ENCODE data around the gene SMAD5. TPM values are rescaled to one million over a fixed set of nuclear protein-coding genes. Genes with fewer than 3 reads are reported as not detected.

The SMAD5 gene
- total and polyA plus RNA-seq, 2 of the 8 experiments (the other 6 are each of a cell fraction or from before 2014, with no cell fraction given) = 30.2 to 60.5 TPM

DNA sequence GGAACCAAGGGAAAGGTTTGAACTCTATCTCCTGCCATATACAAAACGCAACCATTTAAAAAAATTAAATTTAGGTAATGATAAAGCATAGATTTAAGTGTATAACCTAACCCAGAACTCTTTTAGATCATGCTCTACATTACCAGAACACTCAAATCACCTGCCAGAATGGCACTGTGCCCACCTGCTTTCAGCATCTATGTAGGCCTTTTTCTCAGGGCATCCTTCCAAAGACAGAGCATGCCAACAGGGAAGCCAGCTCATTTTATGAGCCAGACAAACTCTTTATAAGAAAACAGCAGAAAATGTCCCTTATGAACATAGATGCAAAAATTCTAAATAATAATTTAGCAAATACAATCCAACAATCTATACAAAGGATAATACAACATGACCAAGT lies 47.9 kb upstream of the SMAD5 start (continued):
- TF ChIP-seq, protein P1, sequence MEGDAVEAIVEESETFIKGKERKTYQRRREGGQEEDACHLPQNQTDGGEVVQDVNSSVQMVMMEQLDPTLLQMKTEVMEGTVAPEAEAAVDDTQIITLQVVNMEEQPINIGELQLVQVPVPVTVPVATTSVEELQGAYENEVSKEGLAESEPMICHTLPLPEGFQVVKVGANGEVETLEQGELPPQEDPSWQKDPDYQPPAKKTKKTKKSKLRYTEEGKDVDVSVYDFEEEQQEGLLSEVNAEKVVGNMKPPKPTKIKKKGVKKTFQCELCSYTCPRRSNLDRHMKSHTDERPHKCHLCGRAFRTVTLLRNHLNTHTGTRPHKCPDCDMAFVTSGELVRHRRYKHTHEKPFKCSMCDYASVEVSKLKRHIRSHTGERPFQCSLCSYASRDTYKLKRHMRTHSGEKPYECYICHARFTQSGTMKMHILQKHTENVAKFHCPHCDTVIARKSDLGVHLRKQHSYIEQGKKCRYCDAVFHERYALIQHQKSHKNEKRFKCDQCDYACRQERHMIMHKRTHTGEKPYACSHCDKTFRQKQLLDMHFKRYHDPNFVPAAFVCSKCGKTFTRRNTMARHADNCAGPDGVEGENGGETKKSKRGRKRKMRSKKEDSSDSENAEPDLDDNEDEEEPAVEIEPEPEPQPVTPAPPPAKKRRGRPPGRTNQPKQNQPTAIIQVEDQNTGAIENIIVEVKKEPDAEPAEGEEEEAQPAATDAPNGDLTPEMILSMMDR (IDR thresholded peaks at IDR 0.05; ENCODE audit: control extremely low read depth in 1 of 3, insufficient read depth in 1 of 3, low read depth in 1 of 3, low read length in 3 of 3) = no peak
- TF ChIP-seq POLR2A (IDR thresholded peaks at IDR 0.05; ENCODE audit: control extremely low read depth in 1 of 2, low read depth in 2 of 2, low read length in 2 of 2) = no peak
- no peak for TF ChIP-seq ASH2L (IDR thresholded peaks at IDR 0.05; ENCODE audit: low read length)
- TF ChIP-seq SIRT6 (IDR thresholded peaks at IDR 0.05; ENCODE audit: low read length) = no peak
- no peak for TF ChIP-seq GTF2F1 (IDR thresholded peaks at IDR 0.05; ENCODE audit: borderline replicate concordance, low read depth, low read length)
- no peak for TF ChIP-seq RBBP5 (IDR thresholded peaks at IDR 0.05; ENCODE audit: borderline replicate concordance, low read depth, low read length)
- TF ChIP-seq TAF1 (IDR thresholded peaks at IDR 0.05; ENCODE audit: low read depth, low read length) = no peak
- no peak for TF ChIP-seq SIX5 (IDR thresholded peaks at IDR 0.05; ENCODE audit: low read depth, low read length)
- no peak for TF ChIP-seq SIN3A (conservative IDR thresholded peaks at IDR 0.05 in 1 of 2, IDR thresholded peaks at IDR 0.05 in 1 of 2; ENCODE audit: low read depth in 1 of 2, low read length in 2 of 2)
- TF ChIP-seq CTBP2 (IDR thresholded peaks at IDR 0.05; ENCODE audit: borderline replicate concordance, insufficient read depth, insufficient read length, low read length) = no peak

Measured in H1 (cell line).